RPMI7951 (cell line): ENCODE data around the gene MEOX1. TPM values are rescaled to one million over a fixed set of nuclear protein-coding genes. Genes with fewer than 3 reads are reported as not detected.

Experiments
- DNase-seq: peaks from one replicate; pipeline ENCODE4 v3.0.0-alpha.2; 2012; ENCODE audit warnings: low read depth
- total RNA-seq: library from RNA; depleted of rRNA; stranded (reverse); fragments of >200 nt; shearing (Covaris generic); gene quantifications from 2 replicates; pipeline ENCODE4 v1.2.3, GENCODE V29; 2014; rRNA removed

Gene MEOX1
- total RNA-seq, 1 experiment from 2014 or later = under 0.01 TPM

- peak; percentile 84 for DNase-seq
These were observed 69.8 kb downstream of the MEOX1 start for GRCh38 chr17:43591779-43592562.

DNA sequence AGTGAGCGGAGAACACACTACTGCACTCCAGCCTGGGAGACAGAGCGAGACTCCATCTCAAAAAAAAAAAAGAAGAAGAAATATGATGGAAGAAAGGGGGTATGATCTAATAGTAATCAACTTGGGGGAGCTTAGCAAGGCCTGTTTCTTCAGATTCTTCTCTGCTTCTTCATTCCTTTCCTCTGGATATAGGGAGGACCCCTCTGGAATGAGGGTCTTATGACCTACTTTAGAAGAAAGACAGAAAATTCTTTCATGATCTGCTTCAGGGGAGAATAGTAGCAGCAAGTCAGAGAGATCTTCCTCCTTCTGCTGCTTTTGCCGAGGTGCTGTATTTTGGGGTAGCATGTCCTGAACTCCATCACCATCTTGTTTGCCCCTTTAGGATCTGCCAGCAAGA is 70.7 kb downstream of the MEOX1 start:
- DNase-seq = no peak

Other genes with a start within 250 kb of the MEOX1 start
- 27.4 and 36.4 TPM in 2 replicates for gene DHX8, start 177.9 kb downstream of the MEOX1 start, total RNA-seq
- gene ETV4, start 115.6 kb downstream of the MEOX1 start, total RNA-seq = 44.2 and 46.9 TPM in 2 replicates
- not detected in 2 replicates for gene SOST, start 96.9 kb upstream of the MEOX1 start, total RNA-seq
- 32.3 and 32.4 TPM in 2 replicates for gene DUSP3, start 117.1 kb upstream of the MEOX1 start, total RNA-seq
- not detected in 2 replicates for gene CFAP97D1, start 118.5 kb upstream of the MEOX1 start, total RNA-seq
- 4.9 and 6.1 TPM in 2 replicates for gene MPP3, start 171.2 kb upstream of the MEOX1 start, total RNA-seq
- gene CD300LG, start 185.3 kb upstream of the MEOX1 start, total RNA-seq = not detected in 2 replicates
- 0.78 and 0.96 TPM in 2 replicates for gene MPP2, start 245.6 kb upstream of the MEOX1 start, total RNA-seq